Stomach (tissue), 4 donors: ENCODE measurements around the gene SMAD6.

Experiments used
- POLR2AphosphoS5 ChIP-seq, 3 donors: sonication (generic); formaldehyde crosslinking; IDR thresholded peaks; one replicate each; pipeline ENCODE4 v1.6.1; 2016; ENCODE audit warnings: antibody characterized with exemption in 3 of 3
- TF ChIP-seq, protein P1 (sequence below), 7 experiments: fragments of 450-650 bp in 4 of 7; fragments of 200-600 bp in 3 of 7; sonication (generic) in 3 of 7; IDR thresholded peaks; one replicate each; pipeline ENCODE4 v1.5.1; 2016 to 2019; ENCODE audit warnings: antibody characterized with exemption in 7 of 7, control low read depth in 2 of 7, mild to moderate bottlenecking in 1 of 7

DNA sequence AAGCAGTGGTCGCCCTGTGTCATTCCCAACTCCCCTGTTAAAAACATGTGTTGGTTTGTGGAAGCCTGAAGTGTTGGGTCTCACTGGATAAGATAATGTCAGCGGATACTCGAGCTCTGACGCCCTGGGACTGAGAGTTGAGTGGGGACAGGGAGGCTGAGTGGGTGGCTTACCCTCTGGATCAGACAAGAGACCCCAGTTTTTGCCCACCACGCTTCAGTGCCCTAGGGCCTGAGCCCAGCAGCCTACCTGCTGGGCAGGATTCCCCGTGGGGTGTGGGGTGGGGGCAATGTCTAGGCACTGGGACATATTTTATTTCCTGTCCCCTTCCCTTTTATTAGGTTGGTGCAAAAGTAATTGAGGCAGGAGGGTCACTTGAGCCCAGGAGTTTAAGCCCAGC lies 75.0 kb downstream of the SMAD6 start:
- TF ChIP-seq, protein P1, sequence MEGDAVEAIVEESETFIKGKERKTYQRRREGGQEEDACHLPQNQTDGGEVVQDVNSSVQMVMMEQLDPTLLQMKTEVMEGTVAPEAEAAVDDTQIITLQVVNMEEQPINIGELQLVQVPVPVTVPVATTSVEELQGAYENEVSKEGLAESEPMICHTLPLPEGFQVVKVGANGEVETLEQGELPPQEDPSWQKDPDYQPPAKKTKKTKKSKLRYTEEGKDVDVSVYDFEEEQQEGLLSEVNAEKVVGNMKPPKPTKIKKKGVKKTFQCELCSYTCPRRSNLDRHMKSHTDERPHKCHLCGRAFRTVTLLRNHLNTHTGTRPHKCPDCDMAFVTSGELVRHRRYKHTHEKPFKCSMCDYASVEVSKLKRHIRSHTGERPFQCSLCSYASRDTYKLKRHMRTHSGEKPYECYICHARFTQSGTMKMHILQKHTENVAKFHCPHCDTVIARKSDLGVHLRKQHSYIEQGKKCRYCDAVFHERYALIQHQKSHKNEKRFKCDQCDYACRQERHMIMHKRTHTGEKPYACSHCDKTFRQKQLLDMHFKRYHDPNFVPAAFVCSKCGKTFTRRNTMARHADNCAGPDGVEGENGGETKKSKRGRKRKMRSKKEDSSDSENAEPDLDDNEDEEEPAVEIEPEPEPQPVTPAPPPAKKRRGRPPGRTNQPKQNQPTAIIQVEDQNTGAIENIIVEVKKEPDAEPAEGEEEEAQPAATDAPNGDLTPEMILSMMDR (IDR thresholded peaks at IDR 0.05), result no peak
- TF ChIP-seq POLR2AphosphoS5 (IDR thresholded peaks at IDR 0.05), result no peak
